ACC112 (cell line): ENCODE results near the gene MAN2B2.

Experiments used
- H2AFZ ChIP-seq: fragments of 200-600 bp; sonication (generic); one replicate; pipeline ENCODE4 v1.6.0; 2017; ENCODE audit warnings: antibody characterized with exemption, low read length; ENCODE audit not compliant: unreplicated experiment
- H3K27ac ChIP-seq: fragments of 200-600 bp; sonication (generic); 2 replicates; pipeline ENCODE4 v1.5.1; 2014; ENCODE audit warnings: low read depth, mild to moderate bottlenecking, antibody characterized with exemption, low read length, moderate library complexity
- H3K27me3 ChIP-seq: fragments of 200-600 bp; sonication (generic); 2 replicates; pipeline ENCODE4 v1.6.1; 2014; ENCODE audit warnings: mild to moderate bottlenecking, antibody characterized with exemption, low read length, moderate library complexity, mixed read lengths; ENCODE audit not compliant: insufficient read depth
- H3K36me3 ChIP-seq: fragments of 200-600 bp; sonication (generic); 2 replicates; pipeline ENCODE4 v1.6.1; 2016; ENCODE audit warnings: mild to moderate bottlenecking, antibody characterized with exemption, low read length, moderate library complexity, mixed read lengths; ENCODE audit not compliant: insufficient read depth
- H3K4me1 ChIP-seq: fragments of 200-600 bp; sonication (generic); one replicate; pipeline ENCODE4 v1.6.1; 2016; ENCODE audit warnings: low read length, mixed read lengths; ENCODE audit not compliant: insufficient read depth, unreplicated experiment, control insufficient read depth
- H3K4me3 ChIP-seq: fragments of 200-600 bp; sonication (generic); 2 replicates; pipeline ENCODE4 v1.5.1; 2014; ENCODE audit warnings: mild to moderate bottlenecking, low read depth, low read length
- H3K79me2 ChIP-seq: fragments of 200-600 bp; sonication (generic); one replicate; pipeline ENCODE4 v1.6.0; 2016; ENCODE audit warnings: low read length; ENCODE audit not compliant: control insufficient read depth, unreplicated experiment, insufficient read depth

Gene MAN2B2

DNA sequence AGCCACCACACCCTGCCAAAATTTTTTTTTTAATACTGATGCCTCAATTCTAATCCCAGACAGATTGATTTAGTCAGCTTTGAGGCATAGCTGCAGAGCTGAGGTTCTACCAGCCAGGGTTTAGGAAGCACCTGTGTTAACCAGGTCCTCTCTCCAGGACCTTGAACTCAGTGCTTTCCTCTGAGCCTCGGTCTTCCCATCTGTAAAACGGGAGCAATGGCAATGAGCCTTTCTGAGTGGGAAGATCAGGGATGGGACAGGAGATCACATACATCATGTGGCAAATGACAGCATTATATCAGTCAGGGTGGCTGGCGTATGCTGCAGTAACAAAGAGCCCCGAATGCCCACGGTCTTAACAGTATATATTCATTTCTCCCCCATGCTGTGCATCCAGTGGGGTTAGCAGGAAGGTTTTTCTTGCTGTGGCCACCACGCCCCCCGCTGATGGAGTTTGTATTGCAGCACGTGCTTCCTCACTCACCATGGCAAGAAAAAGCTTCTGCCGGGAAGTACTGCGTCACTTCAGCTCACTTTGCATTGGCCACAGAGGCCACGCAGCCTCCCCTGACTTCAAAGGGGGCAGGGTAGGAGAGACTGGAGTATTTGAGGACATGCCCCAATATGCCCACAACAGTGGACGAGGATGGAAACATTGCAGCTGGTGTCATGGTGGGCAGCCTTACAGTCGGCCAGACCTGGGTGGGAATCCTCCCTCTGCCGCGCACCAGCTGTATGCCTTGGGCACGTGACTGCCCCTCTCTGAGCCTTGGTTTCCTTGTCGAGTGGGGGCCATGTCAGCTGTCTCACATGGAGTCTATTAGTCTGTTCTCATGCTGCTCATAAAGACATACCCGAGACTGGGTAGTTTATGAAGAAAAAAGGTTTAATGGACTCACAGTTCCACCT is 41.4 kb downstream of the MAN2B2 start:
- H3K36me3 ChIP-seq, result peaks cover 9% of the 10 kb centered on the region; the same call in 1 of the 2 replicates
- no peak overlapping the region for H3K4me3 ChIP-seq
- H2AFZ ChIP-seq, result no peak overlapping the region
- no peaks in the 10 kb centered on the region for H3K79me2 ChIP-seq
- no peak overlapping the region for H3K27ac ChIP-seq
- H3K27me3 ChIP-seq, result no peaks in the 10 kb centered on the region
- no peaks in the 10 kb centered on the region for H3K4me1 ChIP-seq

DNA sequence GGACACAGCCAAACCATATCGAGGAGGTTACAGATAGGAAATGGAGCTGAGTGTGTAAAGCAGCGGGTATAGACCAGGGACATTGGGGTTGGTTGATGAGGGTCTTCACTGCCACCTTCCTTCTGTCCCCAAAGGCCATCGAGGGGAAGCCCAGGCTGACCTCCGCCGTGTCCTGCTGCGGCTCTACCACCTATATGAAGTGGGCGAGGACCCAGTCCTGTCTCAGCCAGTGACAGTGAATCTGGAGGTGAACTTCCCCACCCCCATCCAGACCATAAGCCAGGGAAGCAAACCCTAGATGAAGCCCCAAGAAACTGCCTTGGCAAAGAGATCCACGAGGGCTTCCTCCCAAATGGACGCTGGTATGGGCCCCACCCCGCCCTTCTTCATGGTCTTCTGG is 42.3 kb downstream of the MAN2B2 start:
- Histone ChIP-seq H3K4me1 (no peaks in the 10 kb centered on the region), H3K79me2 (no peaks in the 10 kb centered on the region), H3K4me3 (no peak overlapping the region), H3K27ac (no peak overlapping the region), H3K27me3 (no peaks in the 10 kb centered on the region), H3K36me3 (peaks cover 9% of the 10 kb centered on the region; the same call in 1 of the 2 replicates), H2AFZ (no peak overlapping the region)

DNA sequence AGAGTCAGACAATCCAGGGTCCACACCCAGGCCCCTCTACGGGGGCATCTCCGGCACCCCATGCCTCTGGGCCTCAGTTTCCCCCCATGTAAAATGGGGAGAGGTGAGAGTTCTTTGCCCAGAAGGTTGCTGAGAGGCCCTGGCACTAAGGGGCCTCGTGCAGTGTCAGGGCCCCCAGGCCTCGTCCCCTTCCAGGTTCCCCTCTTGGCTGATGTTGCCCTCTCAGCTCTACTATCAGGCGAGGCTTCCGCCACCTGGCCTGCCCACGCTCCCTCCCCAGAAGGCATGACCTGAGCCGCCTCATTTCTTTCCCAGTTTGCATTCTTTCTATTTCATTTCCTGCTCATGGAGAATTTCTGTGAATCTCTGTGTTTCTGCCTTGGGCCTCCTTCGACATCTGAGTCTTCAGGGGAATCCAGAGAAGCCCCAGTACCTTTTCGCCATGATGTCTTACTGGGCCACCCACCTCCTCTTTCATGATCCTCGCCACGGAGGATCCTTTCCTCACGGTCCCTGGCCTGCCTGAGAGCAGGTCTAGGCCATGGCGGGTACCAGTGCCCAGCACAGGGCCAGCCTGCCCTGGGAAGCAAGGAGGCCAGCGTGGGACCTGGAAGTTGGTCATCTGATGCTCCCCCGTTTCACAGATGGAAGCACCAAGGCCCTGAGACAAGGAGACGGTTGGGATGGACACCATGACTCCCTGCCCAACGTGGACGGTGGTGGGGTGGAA is 43.6 kb downstream of the MAN2B2 start:
- Histone ChIP-seq H3K79me2 (no peaks in the 10 kb centered on the region), H3K4me3 (no peak overlapping the region), H2AFZ (no peak overlapping the region), H3K27me3 (no peaks in the 10 kb centered on the region), H3K4me1 (no peaks in the 10 kb centered on the region), H3K36me3 (peaks cover 9% of the 10 kb centered on the region; the same call in 1 of the 2 replicates), H3K27ac (no peak overlapping the region)

DNA sequence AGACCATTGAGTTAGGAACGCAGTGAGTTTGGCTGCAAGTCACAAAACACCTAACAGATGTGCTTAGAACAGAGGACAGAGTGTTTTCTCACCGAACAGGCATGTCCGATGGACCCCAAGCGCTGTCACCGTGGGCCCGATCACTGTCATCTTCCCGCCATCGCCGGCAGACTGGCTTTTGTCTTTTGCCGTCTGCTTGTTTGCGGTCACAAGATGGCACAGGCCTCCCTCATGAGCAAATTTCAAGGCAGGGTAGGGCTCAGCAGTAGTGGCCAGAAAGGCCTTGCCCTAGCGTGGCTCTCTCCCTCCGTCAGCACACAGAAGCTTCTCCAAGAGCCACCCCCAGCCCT is 44.1 kb downstream of the MAN2B2 start:
- Histone ChIP-seq H3K27ac (no peak overlapping the region), H2AFZ (no peak overlapping the region), H3K4me3 (no peak overlapping the region), H3K36me3 (peaks cover 9% of the 10 kb centered on the region; the same call in 1 of the 2 replicates), H3K4me1 (no peaks in the 10 kb centered on the region), H3K27me3 (no peaks in the 10 kb centered on the region), H3K79me2 (no peaks in the 10 kb centered on the region)

DNA sequence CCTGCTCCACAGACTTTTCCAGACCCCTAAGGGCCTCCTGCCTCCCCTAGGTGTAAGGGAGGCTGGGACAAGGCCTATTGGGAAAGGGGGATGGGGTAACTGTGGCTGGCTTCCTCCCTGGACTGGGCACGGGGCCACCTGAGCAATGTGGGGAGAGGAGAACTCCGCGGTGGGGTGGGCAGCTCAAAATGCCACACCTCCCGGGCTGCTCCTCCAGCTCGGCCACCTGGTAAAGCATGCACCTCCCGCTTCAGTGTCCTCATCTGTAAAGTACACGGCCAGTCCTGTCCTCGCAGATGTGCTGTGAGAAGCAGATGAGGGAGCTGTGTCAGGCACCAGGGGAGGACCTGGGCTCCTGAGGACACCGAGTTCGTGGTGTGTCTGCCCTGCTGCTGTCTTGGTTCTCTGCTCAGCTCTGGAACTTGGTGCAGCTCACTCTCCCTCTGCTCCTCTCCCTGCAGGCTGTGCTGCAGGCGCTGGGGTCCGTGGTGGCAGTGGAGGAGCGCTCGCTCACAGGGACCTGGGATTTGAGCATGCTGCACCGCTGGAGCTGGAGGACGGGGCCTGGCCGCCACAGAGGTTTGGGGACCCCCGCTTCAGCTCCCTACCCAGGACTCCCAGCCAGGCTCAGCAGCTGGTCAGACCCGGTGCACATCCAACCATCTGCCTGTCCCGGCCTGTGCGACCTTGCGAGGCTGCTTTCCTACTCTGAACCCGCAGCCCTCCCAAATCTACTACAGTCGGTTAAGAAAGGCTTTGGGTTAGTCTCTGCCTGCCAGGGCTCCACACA is 44.7 kb downstream of the MAN2B2 start:
- Histone ChIP-seq H3K36me3 (peaks cover 9% of the 10 kb centered on the region; the same call in 1 of the 2 replicates), H2AFZ (no peak overlapping the region), H3K27ac (no peak overlapping the region), H3K79me2 (no peaks in the 10 kb centered on the region), H3K4me3 (no peak overlapping the region), H3K4me1 (no peaks in the 10 kb centered on the region), H3K27me3 (no peaks in the 10 kb centered on the region)

DNA sequence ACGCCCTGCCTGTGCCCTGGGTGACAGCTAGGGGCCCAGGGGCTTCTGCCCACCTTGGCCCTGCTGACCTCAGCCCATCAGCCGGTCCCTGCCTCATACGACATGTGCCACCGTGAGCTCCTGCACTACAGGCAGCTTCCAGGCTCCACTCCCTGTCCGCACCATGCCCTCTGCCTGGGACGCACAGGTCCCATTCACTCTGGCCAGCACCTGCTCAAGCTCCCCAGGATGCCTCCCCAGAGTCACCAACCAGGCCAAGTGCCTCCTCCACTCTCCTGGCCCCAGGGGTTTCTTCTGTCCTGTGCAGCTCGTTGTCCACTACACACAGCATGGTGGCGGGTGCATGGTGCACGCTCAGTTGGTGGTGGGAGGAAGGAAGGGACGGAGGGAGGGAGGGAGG is 45.3 kb downstream of the MAN2B2 start:
- Histone ChIP-seq H3K4me1 (no peaks in the 10 kb centered on the region), H3K4me3 (no peak overlapping the region), H3K27ac (no peak overlapping the region), H3K79me2 (no peaks in the 10 kb centered on the region), H3K36me3 (peaks cover 9% of the 10 kb centered on the region; the same call in 1 of the 2 replicates), H2AFZ (no peak overlapping the region), H3K27me3 (no peaks in the 10 kb centered on the region)

DNA sequence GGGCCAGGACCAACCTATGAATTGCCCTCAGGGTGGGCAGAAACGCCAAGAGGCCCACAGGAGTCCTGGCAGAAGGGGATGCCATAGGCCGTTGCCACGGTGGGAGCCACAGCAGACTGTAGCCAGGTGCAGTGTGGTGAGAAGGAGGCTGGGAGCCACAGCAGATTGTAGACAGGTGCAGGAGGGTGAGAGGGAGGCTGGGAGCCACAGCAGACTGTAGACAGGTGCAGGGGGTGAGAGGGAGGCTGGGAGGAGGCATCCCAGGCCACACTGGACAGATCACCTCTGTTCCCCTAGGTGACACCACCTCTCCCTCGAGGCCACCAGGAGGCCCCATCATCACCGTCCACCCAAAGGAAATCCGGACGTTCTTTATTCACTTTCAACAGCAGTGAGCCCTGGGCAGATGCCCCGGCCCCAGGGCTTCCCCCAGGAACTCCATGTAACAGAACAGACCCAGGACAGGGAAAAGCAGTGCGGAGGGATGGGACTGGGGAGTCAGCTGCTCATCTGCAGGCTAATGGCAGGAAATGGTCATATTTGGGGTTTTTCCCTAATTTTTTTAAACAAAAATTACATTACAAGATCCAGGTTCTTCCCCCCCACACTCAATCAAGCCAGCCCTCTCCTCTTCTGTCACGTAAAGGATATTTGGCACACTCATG is 46.0 kb downstream of the MAN2B2 start:
- Histone ChIP-seq H3K27ac (no peak overlapping the region), H3K36me3 (peaks cover 8% of the 10 kb centered on the region; the same call in 1 of the 2 replicates), H3K27me3 (no peaks in the 10 kb centered on the region)

DNA sequence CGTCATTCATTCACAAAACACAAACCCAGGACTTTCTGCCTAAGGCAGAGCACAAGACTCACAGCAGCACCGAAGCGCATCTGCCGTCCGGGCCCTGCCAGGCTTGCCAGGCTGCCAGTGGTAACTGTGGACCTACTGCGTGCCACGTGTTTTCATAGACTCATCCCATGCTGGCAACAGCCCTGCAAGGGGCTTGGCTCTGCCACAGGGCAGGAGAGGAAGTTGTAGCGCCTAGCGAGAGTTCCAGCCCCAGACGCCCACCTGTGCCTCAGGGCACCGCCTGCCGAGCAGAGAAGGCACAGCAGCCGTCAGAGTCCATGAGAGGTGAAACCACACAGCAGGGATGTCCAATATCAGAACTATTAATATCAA is 46.6 kb downstream of the MAN2B2 start:
- no peaks in the 10 kb centered on the region for H3K27me3 ChIP-seq
- H3K36me3 ChIP-seq, result peaks cover 2% of the 10 kb centered on the region; the same call in 1 of the 2 replicates
- H3K79me2 ChIP-seq, result no peaks in the 10 kb centered on the region
- no peak overlapping the region for H2AFZ ChIP-seq
- no peak overlapping the region for H3K27ac ChIP-seq
- no peak overlapping the region for H3K4me3 ChIP-seq
- H3K4me1 ChIP-seq, result no peaks in the 10 kb centered on the region

More for the DNA sequence above, 46.0 kb downstream of the MAN2B2 start:
- Histone ChIP-seq H3K4me1 (no peaks in the 10 kb centered on the region), H3K4me3 (no peak overlapping the region), H2AFZ (no peak overlapping the region), H3K79me2 (no peaks in the 10 kb centered on the region)

DNA sequence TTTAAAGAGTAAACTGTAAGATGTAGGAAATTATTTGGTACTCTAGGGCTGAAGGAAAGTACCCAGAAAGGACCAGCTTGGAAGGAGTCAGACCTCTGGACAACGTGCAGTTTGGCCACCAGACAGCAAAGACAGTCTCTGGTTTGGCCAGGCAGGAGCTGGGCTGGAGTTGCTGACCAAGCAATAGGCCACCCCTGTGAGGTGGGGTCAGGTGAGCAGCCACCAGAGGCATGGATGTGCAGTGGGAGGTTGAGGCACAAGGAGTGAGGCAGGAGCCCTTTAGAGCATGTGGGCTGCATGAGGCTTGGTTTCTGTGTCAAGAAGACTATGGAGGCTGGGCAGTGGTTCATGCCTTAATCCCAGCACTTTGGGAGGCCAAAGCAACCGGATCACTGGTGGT is 47.8 kb downstream of the MAN2B2 start:
- Histone ChIP-seq H2AFZ (no peak overlapping the region), H3K4me3 (no peak overlapping the region), H3K36me3 (no peaks in the 10 kb centered on the region), H3K27ac (no peak overlapping the region), H3K4me1 (no peaks in the 10 kb centered on the region), H3K27me3 (no peaks in the 10 kb centered on the region), H3K79me2 (no peaks in the 10 kb centered on the region)

DNA sequence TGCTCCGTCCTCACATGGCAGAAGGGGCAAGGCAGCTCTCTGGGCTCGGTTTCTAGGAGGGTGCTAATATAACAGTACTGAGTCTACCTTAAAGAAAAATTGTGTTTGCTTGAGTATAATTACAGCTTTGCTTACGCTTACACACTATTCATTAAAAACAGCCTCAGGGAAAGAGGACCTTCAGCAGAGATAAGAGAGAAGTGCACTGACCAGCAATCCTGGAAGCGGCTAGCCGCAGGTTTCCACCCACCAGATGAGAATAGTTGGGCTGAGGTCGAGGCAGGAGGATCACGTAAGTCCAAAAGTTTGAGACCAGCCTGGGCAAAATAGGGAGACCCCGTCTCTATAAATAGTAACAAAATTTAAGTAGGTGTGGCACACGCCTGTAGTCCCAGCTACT is 50.3 kb downstream of the MAN2B2 start:
- Histone ChIP-seq H2AFZ (no peak overlapping the region), H3K4me3 (no peak overlapping the region), H3K36me3 (no peaks in the 10 kb centered on the region), H3K27me3 (no peaks in the 10 kb centered on the region), H3K79me2 (no peaks in the 10 kb centered on the region), H3K27ac (no peak overlapping the region), H3K4me1 (no peaks in the 10 kb centered on the region)
